Metanephros (tissue), 2 donors: ENCODE data around the gene ZNF302. TPM values are rescaled to one million over a fixed set of nuclear protein-coding genes. Genes with fewer than 3 reads are reported as not detected.

Source experiments
- small RNA-seq: library from RNA; depleted of rRNA; stranded (forward); fragments of <200 nt; gene quantifications from one replicate; pipeline ENCODE3, GENCODE V24; 2014; ENCODE audit warnings: low replicate concordance
- total RNA-seq: library from RNA; depleted of rRNA; stranded (reverse); fragments of >200 nt; gene quantifications from one replicate; pipeline ENCODE4 v1.2.3, GENCODE V29; 2014

ZNF302 gene
- total RNA-seq, result 41.1 TPM

DNA sequence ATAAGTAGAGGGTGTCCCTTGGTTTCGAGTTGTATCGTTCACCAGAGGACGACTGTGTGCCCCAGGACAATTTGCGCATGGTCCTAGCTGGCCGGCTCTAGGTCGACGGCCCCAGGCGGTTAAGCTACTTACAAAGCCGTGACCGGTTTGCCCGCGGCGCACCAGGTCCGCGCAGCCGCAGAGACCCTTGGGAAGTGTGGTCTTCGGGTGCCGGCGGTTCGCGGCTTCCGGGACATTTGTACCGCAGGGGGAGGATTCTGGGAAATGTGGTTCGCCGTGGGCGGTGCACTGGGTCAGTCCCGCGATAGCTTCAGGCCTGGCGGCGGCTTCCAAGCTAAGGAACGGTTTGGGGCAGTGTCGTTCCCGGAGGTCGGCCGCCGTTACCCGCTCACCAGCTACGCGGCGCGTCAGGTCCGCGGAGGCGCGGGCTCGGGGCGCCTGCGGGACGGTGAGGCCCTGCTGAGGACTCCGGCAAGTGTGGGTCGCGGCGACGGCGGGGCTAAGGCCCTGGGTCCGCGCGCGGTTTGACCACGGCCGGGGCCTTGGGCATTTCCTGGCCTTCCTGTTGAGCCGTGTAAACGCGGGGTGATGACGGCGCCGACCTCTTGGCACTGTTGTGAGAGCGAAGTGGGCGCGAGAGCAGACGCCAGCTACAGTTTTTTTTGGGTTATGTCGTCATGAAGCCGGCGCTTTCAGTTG lies at the start of gene ZNF302:
Gene ZNF302, plus strand, starts transcription at position 293 of the 699 bp plus-strand sequence. CDS start 1,127 bp downstream, outside the sequence.

DNA sequence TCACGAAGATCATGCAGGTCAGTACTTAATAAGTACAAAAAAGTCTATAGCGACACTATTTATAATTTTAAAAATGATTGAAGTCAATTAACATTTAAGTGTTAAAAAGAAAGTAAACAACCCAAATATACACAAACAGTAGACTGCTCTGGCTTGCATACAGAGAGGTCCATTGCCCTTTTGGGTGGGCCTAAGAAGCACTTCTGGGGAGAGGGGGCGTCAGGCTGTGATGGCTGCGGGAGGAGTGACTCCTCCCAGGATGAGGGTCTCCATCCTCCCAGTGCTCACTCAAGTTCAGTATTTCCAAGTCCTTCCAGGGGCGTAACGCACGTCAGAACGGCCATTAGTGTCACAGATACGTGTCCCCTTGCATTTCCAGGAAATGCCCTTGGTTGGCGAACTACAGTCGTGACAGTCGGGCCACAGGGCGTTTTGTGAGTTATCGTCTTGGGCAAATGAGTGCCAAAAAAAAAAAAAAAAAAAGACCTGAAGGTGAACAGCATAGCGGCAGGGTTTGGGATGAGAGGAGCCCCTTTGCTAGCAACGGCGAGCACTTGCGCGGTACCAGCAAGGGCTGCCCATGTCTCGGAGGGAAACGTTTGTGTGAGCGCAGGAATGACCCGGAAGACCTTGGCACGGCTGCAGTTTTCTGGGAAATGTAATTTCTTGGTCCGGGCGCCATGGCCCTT lies 637 bp upstream of the ZNF302 start, which contains the start of gene SCGB2B2:
Gene SCGB2B2, minus strand, starts transcription at position 463 of the 689 bp plus-strand sequence. CDS start 82,596 bp downstream, outside the sequence.

DNA sequence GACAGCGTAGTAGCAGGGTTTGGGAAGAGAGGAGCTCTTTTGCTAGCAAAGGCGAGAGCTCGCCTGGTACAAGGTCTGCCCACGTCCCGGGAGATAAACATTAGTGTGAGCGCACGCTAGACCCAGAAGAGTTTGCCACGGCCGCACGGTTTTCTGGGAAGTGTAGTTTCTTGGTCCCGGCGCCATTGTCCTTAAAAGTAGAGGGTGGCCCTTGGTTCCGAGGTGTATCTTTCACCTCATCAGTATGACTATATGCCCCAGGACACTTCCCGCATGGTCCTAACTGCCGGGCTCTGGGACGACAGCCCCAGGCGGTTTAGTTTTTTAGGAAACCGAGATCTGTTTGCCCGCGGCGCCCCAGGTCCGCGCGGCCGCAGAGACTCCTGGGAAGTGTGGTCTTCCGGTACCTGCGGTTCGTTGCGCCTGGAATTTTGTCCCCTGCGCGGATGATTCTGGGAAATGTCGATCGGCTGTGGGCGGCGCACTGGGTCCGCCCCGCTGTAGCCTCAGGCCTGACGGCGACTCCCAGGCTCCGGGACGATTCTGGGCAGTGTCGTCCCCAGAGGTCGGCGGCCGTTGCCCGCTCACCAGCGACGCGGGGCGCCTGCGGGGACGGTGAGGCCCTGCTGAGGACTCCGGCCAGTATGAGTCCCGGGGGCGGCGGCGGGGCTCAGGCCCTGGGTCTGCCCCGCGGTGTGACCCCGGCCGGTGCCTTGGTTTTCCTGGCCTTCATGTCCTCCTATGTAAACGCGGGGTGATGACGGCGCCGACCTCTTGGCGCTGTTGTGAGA lies 56.5 kb downstream of the ZNF302 start, which contains the start of gene ZNF181:
Gene ZNF181, plus strand, starts transcription at position 498 of the 791 bp plus-strand sequence. CDS start 795 bp downstream, outside the sequence.

Small RNAs within 50 kb of the gene (small RNA-seq; reads per million reads assigned to genes)
- gene RF00611, result not detected

Other genes starting within 250 kb of the ZNF302 start
- gene UBA2, start 249.3 kb upstream of the ZNF302 start, total RNA-seq, result 90.7 TPM
- gene WTIP, start 195.9 kb upstream of the ZNF302 start, total RNA-seq, result 31.9 TPM
- gene SCGB2B2, start 519 bp upstream of the ZNF302 start, total RNA-seq, result 0.18 TPM
- 14.2 TPM for gene ZNF181, start 56.6 kb downstream of the ZNF302 start, total RNA-seq
- 10.9 TPM for gene ZNF599, start 95.5 kb downstream of the ZNF302 start, total RNA-seq
- gene ZNF30, start 249.2 kb downstream of the ZNF302 start, total RNA-seq, result 4.6 TPM